HG03135 (cell line): ENCODE data around the gene GRM1.
"Not testable (repeated sequence)": the region's sequence is repeated elsewhere in the genome, so short reads cannot be mapped to it uniquely, and the experiment has no call there.

Experiments used
- ATAC-seq: cut with Tn5 transposase; IDR thresholded peaks from one replicate; pipeline ENCODE4 v1.9.1; 2021; ENCODE audit warnings: mild to moderate bottlenecking, moderate library complexity; ENCODE audit not compliant: unreplicated experiment

Gene GRM1

GRCh38 chr6:146189131-146189530 is 160.3 kb downstream of the GRM1 start:
- no peak for ATAC-seq

- ATAC-seq: no peak
These were observed 161.7 kb downstream of the GRM1 start for GRCh38 chr6:146190581-146190980.

- ATAC-seq: no peak
These were observed 162.3 kb downstream of the GRM1 start for GRCh38 chr6:146191166-146191565.

DNA sequence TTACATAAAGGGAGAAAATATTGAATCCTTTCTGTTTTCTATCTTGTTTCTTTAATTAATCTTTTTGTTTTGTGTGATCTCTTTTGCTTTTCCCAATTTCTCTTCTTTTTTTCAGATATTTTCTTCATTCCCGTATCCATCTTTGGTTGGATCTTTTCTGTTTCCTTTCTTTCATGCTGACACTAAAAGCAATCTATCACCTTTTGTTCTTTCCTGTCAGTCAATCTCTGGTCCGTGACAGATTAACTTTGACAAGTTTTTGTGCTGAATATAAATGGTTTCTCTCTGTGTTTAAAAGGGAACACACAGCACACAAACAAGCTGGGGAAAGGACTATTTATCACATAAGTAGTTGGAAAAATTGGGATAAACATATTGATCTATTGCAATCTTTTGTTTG is 162.8 kb downstream of the GRM1 start:
- ATAC-seq: no peak

DNA sequence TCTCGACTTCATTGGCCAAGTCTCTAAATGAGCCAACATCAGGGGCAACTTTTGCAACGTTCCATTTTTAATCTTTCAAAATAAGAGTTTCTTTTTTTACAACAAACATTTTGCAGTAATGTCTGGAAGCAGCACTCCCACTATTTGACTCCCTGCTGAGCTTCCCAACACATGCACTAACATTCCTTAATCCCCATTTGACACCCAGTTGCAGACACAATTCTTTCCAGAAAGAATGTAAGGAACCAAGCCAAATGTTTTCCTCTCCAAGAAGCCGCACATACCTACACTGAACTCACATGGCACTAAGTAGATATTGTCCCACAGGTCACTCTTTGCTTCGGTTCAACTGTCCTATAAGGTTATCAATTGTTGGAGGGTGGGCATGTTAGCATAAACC is 165.6 kb downstream of the GRM1 start:
- no peak for ATAC-seq

- ATAC-seq: no peak
These were observed 171.3 kb downstream of the GRM1 start for GRCh38 chr6:146200176-146200575.

DNA sequence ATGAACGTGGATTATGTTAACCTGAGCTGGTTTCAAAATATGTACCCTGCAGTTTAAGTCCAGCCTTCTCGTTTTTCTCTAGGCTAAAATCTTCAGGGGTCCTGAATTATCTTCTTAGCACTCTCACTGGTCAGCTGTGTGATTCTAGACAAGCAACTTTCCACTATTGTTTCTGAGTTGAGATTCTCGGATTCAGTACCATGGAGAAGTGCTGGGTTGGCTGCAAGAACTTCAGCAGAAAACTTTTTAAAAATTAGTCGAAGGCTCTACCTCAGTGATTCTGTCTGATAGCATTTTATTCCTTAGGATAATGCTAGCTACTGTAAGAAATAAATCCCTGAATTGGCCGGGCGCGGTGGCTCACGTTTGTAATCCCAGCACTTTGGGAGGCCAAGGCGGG is 173.7 kb downstream of the GRM1 start:
- ATAC-seq: no peak

DNA sequence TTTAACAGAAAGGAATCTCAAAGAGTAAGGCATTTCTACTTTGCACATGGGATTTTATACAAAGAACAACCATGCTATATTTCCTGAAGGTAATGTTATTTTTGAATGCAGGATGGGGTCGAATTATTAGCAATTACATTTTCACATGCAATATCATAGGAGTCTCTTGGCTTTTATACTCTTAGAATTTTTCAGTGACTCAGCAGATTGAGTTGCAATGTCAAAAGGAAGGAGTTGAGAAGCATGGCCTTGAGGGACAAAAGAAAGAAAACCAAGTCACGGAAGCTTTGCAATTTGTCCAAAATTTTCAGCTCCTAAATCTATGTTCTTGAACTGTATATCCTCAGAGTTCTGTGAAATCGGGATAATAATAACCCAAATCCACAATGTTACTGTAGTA is 181.1 kb downstream of the GRM1 start:
- no peak for ATAC-seq

DNA sequence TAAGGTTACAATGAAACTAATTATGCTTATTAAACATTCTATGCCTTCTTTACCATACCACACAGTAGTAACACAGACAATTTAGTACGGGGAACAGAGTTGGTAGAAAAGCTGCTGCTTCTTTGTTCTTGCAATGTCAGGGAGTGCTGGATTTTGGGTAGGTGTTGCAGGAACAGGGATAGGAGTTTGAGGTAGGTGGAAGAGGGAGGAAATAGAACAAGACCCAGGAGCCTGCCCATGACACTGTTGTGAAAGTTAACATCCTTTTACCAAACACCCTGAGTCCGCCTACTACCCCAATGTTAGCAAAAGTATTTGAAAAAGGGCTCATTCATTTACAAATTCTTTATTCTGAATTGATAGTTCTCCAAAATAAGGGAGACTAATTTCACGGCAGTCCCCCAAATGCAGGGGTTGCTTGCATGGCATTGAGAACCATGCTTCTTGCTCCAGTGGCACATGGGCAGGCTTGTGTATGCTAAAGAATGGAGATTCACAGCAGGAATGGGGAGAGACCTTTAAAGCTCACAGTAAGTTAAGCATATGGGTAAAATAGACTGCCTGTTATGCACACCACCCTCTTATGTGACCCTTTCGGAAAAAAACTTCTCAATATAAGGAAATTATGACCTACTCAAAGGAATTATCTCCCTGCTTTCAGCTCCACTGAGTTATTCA is 181.7 kb downstream of the GRM1 start:
- ATAC-seq: no peak

GRCh38 chr6:146211646-146212045 is 182.8 kb downstream of the GRM1 start:
- peak; percentile 63 for ATAC-seq

- ATAC-seq: no peak
These were observed 183.9 kb downstream of the GRM1 start for GRCh38 chr6:146212781-146213180.

GRCh38 chr6:146219101-146219500 is 190.2 kb downstream of the GRM1 start:
- ATAC-seq: no peak

DNA sequence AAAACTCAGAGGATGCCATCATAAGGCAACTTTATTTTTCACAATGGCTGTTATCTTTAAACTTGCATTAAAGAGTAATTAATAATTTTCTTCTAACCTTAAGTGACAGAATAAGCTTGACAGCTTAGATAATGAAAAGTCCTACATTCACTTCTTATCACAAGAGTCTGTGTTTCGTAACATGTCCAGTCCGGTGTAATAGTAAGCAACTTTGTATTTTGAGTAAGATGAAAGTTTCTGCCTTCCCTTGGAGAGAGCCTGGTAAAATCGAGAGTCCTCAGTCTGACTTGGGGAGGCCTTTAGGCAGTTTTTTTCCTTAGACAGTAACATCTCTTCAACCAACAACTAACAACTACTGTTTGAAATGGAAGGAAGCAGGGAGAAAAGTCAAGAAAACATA is 195.6 kb downstream of the GRM1 start:
- no peak for ATAC-seq

- no peak for ATAC-seq
These were observed 196.1 kb downstream of the GRM1 start for GRCh38 chr6:146224988-146225387.

DNA sequence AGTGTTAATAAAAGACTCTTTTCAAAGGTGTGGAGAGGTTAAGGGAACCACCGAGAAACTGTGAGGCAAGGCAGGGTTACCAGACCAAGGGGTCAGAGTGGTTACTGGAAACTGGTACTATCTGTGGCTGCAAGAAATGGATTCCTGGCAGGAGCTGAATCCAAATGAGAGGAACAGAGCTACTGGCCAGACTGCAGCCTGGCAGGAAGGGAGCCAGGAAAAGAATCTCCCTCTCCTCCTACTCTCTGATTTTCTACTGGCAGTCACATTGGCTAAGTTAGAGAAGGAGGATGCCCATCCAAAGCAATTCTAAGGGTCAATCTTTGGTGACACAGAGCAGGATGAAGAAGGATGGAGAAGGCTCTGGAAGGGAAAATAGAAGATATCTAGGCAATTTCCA is 211.5 kb downstream of the GRM1 start:
- no peak for ATAC-seq

GRCh38 chr6:146240807-146241206 is 211.9 kb downstream of the GRM1 start:
- ATAC-seq: no peak

DNA sequence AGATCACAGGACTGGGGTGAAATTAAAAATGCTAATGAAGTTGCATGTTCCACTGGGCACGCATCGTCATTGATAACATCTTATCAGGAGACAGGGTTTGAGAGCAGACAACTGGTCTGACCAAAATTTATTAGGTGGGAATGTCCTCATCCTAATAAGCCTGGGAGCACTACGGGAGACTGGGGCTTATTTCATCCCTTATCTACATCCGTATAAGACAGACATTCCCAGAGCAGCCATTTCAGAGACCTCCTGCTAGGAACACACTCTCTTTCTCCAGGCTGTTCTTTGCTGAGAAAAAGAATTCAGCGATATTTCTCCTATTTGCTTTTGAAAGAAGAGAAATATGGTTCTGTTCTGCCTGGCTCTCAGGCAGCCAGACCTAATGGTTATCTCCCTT is 214.8 kb downstream of the GRM1 start:
- not testable (repeated sequence) for ATAC-seq

DNA sequence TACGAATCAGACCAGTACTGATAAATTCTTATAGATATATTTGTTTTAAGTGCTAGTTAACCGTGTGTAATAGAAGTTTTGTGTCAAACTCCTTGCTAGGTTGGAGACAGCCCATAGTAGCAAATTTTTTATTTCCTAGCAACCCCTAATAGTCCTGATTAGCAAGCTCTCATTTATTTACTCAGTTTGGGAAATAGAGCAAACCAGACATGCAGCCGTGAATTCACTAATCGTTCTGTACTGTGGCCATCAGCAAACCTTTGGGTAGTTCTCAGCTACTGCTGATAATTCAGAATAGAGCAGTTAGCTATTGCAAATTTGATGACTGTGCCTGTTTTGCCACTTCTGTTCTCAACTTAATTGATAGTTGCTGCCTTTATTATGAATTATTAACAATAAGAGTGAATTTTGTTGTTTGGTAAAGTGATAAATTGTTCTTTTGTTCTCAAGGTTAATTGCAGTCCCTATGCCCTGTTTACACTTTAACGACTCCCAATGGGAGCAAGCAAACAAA is 215.8 kb downstream of the GRM1 start:
- ATAC-seq: no peak

DNA sequence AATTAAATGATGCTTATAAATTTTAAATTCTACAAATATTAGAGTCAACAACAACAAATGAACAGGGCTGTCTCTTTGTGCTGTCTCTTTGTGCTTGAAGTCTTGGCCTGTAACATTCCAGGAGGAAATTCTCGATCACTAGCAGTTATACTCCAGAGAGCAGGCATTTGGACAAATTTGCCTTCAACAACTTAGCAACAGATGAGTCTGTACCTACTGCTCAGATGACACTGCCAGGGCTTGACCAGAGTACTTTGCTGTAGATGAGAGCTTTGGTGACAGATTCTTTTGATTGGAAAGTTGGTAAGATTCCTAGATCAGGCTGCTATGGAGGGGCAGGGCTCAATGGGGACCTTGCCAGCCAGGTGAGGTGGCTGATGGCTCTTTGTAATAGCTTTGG is 217.2 kb downstream of the GRM1 start:
- no peak for ATAC-seq

- no peak for ATAC-seq
These were observed 224.8 kb downstream of the GRM1 start for GRCh38 chr6:146253691-146254090.

- no peak for ATAC-seq
These were observed 229.3 kb downstream of the GRM1 start for GRCh38 chr6:146258206-146258605.

DNA sequence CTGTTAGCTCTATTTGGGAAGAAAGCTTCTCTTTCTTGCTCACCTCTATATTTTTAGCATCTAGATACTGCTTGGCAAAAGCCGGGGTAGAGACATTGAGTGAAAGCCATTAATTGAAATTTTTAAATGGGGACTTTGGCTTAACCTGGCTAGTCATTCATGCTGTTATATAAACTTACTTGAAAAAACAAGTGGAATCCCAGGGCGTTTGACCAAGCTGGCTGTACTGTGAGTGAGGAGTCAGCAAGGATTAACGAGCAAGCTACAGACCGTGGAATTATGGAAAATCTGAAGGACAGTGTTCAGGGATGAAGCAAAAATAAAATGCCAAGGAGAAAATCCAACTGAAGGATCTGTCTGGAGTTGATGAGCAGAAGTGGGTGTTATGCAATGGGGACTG is 232.0 kb downstream of the GRM1 start:
- no peak for ATAC-seq

- ATAC-seq: no peak
These were observed 236.2 kb downstream of the GRM1 start for GRCh38 chr6:146265056-146265455.
